HG03139 (cell line): Measurements from ENCODE around the gene SZT2.

Experiments
- ATAC-seq: cut with Tn5 transposase; IDR thresholded peaks from one replicate; pipeline ENCODE4 v1.9.1; 2021; ENCODE audit not compliant: unreplicated experiment

The SZT2 gene

DNA sequence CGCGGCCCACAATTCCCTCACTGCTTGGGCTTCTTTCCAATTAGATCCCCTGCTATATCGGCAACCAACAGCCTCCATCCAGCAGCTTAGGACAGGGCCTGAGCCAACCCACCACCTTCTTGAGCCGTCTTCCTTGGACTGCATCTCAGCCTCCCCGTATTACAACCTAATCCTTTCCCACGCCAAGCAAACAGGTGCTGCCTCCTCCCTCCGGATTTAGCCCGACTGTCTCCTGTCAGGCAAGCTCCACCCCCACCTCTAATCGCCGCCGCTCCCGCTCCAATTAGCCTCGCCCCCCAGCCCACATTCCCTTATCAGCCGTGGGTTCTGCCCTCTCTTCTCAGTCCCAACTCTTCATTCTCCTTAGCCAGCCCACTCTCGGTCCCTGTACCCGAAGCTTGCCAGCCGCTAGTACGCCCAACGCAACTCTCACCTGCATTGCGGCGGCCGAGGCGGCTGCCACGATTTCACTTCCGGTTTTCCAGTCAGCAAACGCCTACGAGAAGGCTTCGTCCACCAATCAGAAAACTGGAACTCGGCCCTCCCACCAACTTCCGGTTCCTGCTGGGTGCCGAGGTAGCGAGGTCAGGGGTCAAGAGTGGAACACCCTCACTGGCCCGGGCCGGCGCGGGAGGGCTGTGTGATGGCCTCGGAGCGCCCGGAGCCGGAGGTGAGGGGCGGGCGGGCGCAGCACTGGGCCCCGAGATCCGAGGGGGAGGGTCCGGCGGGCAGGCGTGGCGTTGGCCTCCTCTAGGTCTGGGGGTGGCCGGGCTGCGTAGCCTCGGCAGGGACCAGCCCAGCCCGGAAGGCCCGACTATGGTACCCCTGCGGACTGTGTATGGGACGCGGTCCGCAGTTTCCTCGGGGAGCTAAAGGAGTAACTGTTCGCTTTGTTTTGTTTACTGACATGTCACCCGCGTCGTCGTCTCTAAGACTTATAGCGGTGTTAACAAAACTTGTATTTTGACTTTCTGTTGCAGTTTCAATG, at the start of gene SZT2, which contains the start of gene MED8:
Gene SZT2 (plus strand): TSS at position 574 of the 988 bp plus-strand sequence. CDS start 70 bp downstream, at position 644.
Gene MED8 (minus strand): TSS at position 475 of the 988 bp plus-strand sequence. CDS start 36 bp downstream, at position 439.
- peak; percentile 86 for ATAC-seq

DNA sequence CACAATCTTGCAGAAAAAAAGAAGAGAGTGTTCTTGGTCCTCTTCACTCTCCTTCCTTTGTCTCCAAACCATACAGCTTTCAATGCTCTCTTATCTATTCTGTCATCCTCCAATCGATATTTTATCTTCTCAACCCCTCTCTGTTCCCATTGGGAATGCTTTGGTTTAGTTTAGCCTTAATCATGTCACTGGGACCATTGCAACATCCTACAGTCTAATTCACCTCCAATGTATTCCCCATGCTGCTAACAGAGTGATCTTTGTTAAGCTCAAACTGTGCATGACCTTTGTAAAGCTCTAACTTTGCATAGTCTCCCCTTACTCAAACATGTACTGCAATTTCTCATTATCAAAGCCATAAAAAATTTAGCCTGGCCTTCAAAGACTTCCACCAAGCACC, 49.1 kb upstream of the SZT2 start:
- ATAC-seq, result no peak

DNA sequence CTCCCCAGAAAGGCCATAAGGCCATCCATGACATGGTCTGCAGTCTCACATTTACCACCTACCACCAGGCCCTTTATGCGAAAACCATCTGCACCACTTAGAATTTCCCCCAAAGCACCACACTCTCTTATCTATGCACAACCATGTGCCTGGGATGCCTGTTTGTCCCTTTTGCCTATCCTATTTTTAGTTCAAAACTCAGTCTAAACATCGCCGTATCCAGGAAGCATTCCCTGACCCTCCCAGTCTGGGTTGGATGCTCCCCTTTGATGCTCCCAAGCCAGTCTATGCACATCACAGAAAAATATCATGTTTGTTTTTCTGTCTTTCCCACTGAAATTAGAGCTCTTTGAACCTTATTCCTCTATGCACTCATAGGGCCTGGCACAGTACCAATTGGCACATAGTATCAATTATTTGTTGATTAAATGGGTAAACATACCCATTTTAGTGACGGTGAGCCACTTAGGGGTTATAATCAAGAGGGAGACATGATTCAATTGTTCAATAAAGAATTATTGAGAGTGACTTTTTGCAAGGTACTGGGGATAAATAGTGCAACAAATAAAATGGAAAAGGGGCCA, 45.3 kb upstream of the SZT2 start:
- no peak for ATAC-seq

- ATAC-seq, result no peak
Measured at GRCh38 chr1:43345120-43345519, 44.6 kb upstream of the SZT2 start.

DNA sequence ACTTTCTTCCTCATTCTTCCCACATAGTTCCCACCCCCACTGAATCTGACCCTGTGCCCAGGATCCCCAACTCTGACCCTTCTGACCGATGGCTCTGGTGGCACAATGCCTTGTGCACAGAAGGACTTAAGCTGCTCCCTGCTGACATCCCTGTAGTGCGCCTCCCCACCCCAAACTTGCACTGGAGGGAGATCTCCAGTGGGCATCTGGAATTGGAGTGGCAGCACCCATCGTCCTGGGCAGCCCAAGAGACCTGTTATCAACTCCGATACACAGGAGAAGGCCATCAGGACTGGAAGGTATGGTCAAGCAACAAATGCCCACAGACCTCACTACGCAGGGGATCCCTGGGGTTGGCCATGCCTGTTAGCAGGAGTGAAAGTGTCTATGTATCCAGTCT, 43.1 kb upstream of the SZT2 start:
- ATAC-seq, result no peak

DNA sequence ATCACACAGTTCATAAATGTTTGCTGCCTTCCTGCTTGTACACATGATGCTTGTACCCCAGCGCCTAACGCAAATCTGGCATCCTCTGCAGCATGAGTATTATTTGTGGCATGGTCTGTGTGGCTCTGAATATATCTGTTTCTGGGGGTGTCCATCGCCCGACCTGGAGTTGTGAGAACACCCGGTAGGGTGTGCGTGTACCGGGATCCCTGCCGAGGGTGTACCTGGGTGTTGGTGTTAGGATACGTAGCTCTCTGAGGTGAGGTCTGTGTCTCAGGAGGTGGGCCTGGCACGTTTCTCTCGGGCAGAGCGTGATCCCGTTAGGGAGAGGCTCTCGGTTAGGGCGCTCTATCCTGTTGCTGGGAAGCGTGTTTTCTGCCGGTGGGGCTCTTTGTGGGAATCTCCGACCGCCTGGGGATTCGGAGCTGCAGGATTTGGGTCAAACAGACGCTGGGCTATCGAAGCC, 41.3 kb upstream of the SZT2 start:
- ATAC-seq, result no peak

DNA sequence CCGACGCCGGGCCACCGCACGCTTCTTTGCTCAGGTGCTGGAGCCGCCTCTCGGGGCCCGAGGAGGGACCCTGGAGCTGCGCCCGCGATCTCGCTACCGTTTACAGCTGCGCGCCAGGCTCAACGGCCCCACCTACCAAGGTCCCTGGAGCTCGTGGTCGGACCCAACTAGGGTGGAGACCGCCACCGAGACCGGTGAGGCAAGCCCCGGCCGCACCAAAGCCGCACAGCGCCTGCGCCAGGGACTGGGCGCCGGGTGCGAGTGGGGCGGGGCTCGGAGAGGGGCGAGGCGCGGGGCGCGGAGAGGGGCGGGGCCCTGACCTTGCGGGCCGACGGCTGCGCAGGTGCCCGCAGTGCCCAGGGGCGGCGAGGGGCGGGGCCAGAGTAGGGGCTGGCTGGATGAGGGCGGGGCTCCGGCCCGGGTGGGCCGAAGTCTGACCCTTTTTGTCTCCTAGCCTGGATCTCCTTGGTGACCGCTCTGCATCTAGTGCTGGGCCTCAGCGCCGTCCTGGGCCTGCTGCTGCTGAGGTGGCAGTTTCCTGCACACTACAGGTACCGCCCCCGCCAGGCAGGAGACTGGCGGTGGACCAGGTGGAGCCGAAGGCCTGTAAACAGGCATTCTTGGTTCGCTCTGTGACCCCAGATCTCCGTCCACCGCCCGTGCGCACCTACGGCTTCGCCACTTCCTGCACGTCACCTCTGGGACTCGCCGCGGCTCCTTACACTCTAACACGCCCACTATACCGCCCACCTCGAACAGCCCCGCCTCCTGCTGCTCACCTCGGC, 40.7 kb upstream of the SZT2 start:
- ATAC-seq, result no peak

DNA sequence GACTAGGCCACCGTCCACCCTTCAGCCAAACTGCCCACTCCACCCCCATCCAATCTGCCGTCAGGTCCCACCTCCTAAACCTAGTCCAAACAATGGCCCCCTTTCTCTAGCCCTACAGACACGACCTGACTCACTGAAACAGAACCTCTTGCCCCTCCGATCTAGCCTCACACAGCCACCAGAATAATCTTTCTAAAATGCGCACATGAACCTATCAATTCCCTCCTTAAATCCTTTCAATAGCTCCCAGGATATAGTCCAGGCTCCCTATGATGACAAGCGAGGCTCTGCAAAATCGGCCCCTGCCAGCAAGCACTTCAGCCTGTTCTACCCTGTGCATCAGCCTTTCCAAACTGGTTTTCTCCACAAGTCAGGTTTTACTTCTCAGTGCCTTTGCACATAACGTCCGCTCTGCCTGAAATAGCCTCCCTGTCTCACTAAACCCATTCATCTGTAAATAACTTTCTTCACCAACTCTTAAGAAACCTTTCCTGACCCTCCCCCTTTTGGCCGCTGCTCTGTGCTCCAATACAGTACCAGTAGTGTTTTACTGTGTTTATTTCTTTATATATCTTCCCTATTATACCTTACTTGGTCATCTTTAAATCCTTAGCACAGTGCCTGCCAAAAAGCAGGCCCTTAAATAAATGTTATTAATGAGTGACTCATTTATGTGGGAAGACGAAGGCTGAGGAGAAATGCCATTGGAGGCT, 39.9 kb upstream of the SZT2 start:
- ATAC-seq, result no peak

DNA sequence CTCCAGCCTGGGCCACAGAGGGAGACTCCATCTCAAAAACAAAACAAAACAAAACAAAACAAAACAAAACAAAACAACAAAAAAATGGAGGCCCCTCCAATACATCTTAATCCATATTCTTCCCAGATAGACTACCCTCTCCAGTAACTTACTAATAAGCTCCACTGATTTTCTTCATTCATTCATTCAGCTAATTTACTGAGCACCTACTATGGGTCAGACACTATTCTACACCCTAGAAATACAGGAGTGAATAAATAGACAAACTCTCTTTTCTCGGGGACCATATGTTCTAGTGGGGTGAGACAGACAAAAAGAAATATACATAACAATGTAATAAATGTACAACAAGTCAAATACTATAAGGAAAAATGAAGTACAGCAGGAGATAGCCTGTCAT, 38.7 kb upstream of the SZT2 start:
- no peak for ATAC-seq

DNA sequence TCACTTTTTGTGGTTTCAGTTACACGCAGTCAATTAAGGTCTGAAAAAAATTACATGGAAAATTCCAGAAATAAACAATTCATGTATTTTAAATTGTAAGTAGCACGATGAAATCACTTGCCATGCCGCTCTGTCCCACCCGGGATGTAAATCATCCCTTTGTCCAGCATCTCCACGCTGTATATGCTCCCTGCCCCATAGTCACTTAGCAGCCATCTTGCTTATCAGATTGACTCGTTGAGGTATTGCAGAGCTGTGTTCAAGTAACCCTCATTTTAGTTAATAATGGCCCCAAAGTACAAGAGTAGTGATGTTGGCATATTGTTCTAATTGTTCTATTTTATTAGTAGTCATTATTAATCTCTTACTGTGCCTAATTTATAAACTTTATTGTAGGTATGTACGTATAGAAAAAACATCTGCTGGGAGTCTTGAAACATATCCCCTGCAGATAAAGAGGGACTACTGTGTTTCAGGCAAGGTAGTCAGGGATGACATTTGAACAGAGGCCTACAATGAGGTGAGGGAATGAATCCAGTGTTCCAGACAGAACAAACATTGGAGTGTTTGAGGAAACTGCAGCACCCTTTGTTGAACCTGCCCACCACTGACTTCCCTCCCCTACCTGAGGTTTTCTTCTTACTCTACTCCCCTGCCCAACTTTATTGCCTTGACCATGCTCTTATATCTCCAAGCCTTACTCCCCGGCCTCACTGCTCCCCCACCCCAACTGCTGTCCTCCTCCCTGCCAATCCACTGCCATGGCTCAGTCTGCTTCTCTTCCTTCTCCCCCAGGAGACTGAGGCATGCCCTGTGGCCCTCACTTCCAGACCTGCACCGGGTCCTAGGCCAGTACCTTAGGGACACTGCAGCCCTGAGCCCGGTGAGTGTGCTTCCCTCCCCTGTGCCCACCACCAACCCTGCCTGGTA, 38.0 kb upstream of the SZT2 start:
- no peak for ATAC-seq

GRCh38 chr1:43352351-43352705, 37.4 kb upstream of the SZT2 start:
- no peak for ATAC-seq

DNA sequence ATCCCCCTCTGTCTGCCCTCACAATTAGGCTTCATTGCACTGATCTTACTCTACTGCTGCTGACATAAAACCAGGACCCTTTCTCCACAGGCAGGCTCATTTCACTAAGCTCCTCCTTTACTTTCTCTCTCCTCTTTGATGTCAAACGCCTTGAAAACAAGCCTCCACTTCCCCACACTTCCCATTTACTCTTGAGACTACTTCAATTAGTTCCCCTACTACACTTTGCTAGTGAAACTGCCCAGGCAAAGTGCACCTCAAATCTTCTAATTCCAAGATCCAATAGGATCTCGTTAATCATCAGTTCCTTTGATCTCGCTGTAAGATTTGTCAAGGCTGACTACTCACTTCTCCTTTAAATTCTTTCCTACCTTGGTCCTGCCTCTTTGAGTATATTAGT, 36.8 kb upstream of the SZT2 start:
- no peak for ATAC-seq

GRCh38 chr1:43354471-43354870, 35.2 kb upstream of the SZT2 start:
- ATAC-seq, result no peak

DNA sequence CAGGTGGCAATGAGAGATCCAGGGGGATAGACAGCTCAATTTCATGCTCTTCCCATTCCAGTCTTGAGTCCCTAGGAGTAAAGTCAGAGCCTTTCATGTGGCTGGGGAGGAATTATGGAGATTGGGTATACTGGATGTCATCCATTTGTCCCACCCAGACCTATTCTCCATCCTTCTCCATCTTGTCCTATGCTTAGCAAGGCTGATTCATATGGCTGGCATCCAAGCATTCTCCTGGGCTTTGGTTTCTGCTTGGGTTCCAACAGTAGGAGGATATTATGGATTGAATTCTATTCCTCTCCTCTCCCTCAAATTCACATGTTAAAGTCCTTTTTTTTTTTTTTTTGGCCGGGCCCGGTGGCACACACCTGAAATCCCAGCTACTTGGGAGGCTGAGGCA, 34.8 kb upstream of the SZT2 start:
- no peak for ATAC-seq

DNA sequence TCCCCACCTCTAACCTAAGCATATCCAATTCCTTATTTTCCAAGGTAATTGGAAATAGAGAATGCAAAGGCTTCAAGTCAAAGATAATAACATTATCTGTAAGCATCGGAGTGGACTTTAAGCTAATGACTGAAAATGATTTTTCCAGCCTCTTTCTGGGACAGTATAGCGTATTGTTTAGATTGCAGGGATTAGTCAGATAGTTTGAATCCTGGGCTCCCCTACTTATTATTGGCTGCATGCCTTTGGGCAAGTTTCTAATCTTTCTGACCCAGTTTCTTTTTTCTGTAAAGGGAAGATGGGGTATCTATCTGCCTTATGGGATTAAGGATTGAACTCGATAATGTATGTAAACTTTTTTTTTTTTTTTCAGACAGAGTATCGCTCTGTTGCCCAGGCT, 32.4 kb upstream of the SZT2 start:
- no peak for ATAC-seq

GRCh38 chr1:43358121-43358745, 31.5 kb upstream of the SZT2 start:
- ATAC-seq, result no peak

GRCh38 chr1:43358746-43359693, 30.7 kb upstream of the SZT2 start, which contains the start of gene CDC20:
TSS of gene CDC20 (plus strand) at chr1:43358981. CDS start at chr1:43359216, 235 bp downstream.
- peak; percentile 92 for ATAC-seq

GRCh38 chr1:43359696-43360095, 30.0 kb upstream of the SZT2 start:
- ATAC-seq, result no peak
